NCI-H748 treated with DMSO at 0.1 percent for 48 hours (cell line): ENCODE measurements around the gene KLHDC1.
"Not testable (repeated sequence)": the region's sequence is repeated elsewhere in the genome, so short reads cannot be mapped to it uniquely, and the experiment has no call there.

Source experiments
- DNase-seq: peaks from one replicate; lab custom pipeline; 2025; lab: John Stamatoyannopoulos, UW

Gene KLHDC1, protein sequence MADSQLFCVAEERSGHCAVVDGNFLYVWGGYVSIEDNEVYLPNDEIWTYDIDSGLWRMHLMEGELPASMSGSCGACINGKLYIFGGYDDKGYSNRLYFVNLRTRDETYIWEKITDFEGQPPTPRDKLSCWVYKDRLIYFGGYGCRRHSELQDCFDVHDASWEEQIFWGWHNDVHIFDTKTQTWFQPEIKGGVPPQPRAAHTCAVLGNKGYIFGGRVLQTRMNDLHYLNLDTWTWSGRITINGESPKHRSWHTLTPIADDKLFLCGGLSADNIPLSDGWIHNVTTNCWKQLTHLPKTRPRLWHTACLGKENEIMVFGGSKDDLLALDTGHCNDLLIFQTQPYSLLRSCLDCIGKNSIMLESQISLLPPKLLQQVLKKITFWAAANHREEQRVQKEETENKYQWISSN

DNA sequence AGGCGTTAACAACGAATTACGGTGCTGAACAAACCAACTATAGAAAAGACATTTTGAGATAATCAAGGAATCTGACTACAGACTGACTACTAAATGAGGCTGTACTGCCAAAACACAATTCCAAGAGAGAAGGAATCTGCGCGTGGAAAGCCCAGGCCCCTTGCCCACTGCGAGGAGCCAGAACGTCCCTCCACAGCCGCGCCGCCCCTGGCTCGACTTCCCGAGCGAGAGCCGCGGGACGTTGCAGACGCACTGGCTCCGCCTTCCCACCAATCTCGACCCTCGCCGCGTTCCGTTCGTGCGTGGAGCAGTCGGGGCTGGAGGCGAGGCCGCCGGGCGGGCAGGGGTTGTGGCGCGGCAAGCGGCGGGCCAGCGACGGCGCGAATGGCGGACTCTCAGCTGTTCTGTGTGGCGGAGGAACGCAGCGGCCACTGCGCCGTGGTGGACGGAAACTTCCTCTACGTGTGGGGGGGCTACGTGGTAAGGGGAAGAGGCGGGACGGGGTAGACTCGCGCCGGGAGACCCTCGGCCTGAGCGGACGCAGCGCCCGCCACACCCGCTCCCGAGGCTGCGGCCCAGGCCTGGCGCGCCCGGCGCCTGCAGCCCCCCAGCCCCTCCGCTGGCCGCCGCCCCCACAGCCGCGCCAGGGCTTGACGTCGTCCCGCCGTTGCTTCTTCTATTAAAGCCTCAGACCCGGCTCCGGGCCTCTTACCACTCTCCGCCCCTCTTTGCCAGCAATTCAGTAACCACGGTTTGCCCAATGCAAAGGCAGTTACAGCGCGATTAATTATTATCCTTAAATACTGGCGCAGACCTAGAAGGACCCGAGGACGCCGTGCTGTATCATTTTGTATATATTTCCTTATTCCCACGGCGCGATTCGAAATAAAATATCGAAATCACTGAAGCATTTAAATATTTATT, at the start of gene KLHDC1:
KLHDC1 (plus strand) TSS at position 310 of the 924 bp plus-strand sequence; CDS start at position 385, 75 bp downstream.
- peak; percentile 43 for DNase-seq

DNA sequence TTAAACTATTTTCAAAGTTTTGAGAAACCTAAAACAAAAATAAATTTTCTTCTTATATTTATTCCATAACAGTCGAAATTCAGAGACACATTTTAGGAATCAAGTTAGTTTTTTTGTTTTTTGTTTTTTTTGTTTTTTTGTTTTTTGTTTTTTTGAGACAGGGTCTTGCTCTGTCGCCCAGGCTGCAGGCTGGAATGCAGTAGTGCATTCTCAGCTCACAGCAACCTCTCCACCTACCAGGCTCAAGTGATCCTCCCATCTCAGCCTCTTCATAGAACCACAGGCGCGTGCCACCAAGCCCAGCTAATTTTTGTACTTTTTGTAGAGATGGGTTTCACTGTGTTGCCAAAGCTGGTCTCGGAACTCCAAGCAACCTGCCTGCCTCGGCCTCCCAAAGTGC, 39.4 kb upstream of the KLHDC1 start:
- no peak for DNase-seq

DNA sequence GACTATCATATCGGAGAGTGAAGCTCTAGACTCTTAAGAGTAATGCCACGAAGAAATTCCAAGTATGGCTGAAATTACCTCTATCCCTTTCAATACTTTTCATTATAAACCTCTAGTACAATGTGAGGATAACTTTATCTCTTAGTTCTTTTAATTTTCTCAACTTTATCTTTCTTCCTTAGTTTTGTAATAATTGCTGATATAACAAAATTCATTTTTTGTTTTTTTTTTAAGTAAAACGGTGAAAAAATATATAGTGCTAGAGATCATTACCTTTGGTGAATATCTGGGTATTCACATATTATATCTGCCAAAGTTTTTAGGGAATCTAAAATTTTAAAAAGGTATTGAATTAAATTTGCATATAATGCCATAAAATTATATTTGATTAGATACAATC, 38.4 kb upstream of the KLHDC1 start:
- DNase-seq = no peak

DNA sequence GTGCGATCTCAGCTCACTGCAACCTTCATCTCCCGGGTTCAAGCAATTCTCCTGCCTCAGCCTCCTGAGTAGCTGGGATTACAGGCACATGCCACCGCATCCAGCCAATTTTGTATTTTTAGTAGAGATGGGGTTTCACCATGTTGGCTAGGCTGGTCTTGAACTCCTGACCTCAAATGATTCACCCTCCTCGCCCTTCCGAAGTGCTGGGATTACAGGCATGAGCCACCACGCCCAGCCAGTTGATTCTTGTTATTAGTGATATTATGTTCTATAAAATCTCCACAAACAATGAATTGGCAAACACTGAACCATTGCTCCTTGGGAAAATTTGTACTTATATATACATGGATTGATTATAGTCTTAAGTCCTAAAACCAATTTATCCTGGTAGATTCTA, 35.4 kb upstream of the KLHDC1 start:
- not testable (repeated sequence) for DNase-seq

DNA sequence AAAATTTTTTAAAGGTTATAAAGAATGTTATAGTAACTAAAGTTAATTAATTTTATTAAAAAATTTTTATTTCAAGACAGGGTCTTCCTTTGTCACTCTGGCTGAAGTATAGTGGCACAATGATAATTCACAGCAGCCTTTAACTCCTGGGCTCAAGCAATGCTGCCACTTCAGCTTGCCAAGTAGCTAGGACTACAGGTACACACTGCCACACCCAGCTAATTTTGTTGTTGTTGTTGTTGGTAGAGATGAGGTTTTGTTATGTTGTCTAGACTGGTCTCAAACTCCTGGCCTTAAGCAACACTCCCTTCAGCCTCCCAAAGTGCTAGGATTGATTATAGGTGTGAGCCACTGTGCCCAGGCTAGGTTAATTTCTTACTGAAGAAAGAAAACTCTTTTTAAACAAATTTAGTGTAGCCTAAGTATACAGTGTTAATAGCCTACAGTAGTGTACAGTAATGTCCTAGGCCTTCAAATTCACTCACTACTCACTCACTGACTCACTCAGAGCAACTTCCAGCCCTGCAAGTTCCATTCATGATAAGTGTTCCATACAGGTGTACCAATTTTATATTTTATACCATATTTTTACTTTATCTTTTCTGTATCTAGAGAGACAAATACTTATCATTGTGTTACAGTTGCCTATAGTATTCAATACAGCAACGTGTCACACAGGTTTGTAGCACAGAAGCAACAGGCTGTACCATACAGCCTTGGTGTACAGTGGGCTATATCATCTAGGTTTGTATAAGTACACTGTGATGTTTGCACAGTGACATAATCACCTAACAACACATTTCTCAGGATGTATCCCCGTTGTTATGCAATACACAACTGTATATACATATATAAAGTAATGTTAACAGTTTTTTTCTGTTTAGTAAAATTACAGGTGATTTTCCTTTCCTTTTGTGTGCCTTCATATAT, 33.1 kb upstream of the KLHDC1 start:
- DNase-seq = no peak

DNA sequence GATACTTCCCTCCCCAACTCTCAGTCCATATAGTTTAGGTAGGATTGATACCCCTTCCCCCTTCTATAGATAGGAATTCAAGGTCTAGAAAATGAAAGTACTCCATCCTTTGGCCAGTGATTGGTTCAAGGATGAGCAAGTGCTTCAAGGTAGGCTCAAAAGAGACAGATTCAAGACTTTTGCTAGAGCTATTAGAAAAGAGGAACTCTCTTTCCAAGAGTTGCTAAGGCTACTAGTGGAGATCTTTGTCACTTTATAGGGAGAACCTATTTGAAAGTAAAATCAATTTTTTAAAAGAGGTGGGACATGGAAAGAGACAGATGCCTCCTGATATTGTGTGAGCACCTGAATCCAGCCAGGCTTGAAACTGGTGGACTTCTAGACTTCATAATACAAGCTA, 22.4 kb upstream of the KLHDC1 start:
- DNase-seq = no peak

DNA sequence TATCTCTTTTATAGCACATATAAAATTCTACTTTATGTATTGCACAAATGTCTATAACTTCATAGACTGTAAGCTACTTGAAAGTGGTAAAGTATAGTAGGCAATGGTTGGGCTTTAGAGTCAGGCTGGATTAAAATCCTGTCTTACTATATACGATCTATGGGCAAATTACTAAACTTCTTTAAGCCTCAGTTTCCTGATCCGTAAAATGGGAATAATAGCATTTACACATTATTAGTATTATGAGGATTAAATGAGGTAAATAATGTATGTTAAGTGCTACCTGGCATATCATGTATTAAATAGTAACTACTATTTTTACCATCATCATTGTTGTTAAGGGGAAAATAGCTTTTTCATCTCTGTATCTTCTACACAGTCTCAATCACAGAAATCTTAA, 19.3 kb upstream of the KLHDC1 start:
- DNase-seq = no peak

DNA sequence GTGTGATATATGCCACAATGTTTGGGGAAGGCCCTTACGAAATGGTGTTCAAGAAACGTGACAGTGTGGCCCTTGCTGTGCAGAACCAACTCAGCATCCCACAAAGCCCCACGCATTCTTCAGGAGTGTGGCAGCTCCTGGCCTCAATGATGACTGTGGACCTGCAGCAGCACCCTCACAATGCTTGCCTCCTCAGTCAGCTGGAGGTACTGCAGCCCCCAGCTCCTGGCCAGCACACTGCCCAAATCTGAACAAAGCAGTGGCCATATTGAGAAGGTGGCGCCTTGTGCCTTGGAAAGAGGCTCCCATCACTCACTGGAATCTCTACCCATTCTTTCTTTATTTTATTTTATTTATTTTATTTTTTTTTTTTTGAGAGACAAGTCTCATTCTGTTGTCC, 15.3 kb upstream of the KLHDC1 start:
- no peak for DNase-seq

DNA sequence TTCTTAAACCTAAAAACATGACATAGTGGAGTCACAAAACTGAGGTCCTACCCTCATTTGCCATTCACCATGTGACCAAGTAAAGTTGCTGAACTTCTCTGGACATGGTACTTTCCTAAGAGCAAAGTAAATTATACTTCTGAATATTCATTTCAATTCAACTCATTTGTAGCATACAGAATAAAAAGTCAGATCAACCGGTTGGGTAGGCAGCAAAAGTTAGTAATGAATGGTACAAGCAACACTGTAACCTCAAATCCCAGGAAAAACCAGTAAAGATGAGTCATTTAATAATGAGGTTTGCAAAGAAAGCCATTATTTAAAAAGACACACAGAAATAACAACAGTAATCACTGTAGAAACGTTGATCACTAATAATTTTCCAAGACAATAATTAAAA, 13.6 kb upstream of the KLHDC1 start:
- DNase-seq = no peak

DNA sequence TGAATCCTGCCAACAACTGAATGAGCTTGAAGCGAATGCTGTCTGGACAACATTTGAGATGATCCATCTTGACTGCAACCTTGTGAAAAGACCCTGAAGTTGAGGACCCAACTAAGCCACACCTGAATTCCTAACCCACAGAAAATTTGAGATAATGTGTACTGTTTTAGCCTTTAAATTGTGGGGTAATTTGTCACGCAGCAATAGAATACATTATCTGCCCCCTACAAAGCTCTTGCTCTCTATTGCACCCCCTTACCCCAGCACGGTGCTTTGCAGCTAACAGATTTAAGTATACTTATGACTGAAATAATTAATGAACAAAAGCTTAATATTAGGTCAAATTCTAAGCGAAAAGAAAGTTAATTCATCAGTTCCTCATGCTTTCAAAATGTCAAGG, 6.5 kb upstream of the KLHDC1 start:
- DNase-seq = no peak

DNA sequence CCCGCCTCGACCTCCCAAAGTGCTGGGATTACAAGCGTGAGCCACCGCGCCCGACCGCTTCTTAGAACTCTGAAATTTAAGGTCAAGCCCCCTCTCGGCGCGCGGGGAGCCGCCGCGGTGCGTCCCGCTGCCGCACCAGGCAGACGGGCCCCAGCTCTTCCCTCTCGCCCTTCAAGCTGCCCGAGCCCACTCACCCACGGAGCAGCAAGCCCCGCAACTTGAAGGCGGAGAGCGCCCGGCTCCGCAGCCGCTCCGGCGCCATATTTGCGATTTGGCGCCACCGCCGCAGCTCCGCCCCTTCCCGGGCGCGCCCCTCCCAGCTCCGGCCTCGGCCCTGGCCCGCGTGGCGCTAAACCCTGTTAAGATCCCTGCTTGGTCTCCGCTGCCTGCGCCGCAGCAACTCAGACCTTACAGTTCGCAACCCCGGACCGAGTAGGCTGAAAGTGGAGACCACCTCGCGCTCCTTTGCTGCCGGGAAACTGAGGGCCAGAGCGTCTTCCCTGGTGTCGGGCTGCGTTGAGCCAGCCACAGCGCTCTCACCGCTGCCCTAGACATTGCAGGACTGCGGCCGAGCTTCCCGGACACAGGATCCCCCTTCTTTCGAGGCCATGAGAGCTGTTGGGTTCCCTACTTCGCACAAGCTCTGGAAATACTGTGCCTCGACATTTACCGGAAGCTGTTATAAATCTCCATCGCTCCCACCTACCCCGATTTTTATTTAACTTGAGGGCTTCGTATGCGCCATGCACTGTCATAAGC, 4.8 kb upstream of the KLHDC1 start, which contains the start of gene POLE2:
POLE2 (minus strand) TSS at position 273 of the 759 bp plus-strand sequence; CDS start at position 262, 11 bp downstream.
- DNase-seq = peak; percentile 48

DNA sequence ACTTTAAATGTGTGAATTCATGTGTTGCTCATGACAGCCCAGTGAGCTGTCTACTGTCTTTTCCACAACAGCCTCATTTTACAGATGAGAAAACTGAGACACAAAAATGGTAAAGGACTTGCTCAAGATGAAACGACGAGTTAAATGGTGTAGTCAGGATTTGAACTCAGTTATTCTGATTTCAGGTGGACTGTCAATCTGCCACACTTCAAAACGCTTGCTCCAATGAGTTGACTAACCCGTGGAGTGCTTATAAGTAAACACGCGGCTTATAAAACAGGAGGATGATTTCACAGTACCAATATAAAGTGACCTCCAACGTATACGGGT, 4.3 kb upstream of the KLHDC1 start:
- DNase-seq = no peak

DNA sequence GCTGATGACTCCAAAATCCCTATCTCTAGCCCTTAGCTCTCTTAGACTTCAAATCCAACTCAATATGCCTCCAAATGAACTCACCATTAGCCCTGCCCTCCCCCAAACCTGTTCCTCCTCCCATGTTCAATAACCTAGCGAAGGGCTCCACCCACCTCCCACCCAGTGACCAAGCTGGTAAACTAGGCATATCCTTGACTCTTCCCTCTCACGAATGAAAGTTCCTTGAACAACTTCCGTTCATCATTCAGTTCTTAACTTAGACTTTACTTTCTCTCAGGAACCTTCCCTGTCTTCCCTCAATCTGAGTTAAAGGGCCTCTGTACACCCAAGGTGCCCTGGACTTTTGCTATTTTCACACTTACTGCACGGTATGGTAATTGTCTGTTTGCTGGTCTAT, 1.9 kb upstream of the KLHDC1 start:
- no peak for DNase-seq

DNA sequence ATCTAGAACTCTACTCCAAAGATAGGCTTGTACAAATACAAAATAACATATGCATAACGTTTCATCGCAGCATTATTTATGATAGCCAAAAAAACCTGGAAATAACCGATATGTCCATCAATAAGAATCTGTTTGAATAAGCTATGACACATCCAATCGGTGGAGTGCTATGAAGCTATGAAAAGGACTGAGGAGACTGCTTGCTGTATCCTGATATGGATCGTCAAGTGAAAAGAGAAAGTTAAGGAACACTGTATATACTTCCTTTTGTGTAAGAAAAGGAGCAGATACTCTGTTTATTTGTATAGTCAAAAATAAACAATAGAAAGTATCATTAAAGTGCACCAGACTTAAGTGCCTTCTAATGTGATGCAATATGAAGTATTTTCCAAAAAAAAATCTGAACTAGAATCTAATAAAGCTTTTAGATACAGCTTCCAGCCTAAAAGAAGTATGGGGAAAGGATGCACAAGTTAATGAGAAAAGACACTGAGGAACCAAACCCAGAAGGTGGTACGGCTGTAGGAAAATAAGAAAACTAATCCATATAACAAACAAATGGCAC, 645 bp upstream of the KLHDC1 start:
- no peak for DNase-seq

DNA sequence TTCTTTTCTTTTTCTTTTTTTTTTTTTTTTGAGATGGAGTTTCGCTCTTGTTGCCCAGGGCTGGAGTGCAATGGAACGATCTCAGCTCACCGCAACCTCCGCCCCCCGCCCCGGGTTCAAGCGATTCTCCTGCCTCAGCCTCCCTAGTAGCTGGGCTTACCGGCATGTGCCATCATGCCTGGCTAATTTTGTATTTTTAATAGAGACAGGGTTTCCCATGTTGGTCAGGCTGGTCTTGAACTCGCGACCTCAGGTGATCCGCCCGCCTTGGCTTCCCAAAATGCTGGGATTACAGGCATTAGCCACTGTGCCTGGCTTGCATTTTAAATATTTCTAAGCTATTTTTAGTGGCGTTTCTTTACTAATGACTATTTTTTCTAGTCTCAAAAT, 810 bp downstream of the KLHDC1 start:
- not testable (repeated sequence) for DNase-seq

DNA sequence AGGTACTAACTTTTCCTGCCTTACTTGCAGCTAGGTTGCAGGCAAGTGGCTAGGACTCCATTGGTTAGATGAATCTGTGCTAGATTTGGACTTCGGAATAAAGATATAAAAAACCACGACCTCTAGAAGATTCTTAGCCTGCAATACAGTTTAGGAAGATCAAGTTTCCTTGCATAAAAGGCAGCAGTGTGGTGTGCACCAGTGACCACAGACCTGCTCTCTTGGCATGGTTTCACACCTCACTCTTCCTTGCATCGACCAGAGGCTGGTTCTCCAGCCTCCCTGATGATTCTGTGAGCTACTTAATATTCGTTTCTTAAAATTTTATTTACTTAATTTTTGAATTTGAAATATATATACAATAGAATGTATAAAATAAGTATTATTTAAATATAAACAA, 9.8 kb downstream of the KLHDC1 start:
- DNase-seq = no peak

DNA sequence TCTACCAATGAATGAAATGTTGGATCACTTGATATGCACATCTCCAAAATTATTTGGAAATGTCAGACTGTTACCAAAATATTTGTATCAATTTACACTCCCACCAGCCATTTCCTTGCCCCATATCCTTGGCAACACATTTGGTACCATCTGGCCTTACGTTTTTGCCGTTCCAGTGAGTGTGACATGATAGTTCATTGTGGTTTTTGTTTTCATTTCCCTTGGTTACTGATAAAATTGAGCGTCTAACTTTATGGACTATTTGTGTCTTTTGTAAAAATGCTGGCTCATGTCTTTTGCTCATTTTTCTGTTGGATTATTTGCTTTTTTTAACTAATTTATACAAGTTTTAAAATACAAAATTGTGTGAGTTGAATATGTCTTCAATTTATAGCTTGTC, 11.0 kb downstream of the KLHDC1 start:
- DNase-seq = no peak

DNA sequence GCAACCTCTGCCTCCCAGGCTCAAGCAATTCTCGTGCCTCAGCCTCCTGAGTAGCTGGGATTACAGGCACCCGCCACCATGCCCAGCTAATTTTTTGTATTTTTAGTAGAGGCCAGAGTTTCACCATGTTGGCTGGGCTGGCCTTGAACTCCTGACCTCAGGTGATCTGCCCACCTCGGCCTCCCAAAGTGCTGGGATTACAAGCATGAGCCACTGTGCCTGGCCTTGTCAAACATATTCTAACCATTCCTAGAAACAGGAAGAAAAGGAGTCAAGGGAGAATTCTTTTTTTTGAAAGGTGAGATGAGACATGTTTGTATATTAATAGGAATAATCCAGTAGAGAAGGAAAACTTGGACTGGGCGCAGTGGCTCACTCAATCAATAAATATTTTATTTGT, 11.6 kb downstream of the KLHDC1 start:
- not testable (repeated sequence) for DNase-seq

DNA sequence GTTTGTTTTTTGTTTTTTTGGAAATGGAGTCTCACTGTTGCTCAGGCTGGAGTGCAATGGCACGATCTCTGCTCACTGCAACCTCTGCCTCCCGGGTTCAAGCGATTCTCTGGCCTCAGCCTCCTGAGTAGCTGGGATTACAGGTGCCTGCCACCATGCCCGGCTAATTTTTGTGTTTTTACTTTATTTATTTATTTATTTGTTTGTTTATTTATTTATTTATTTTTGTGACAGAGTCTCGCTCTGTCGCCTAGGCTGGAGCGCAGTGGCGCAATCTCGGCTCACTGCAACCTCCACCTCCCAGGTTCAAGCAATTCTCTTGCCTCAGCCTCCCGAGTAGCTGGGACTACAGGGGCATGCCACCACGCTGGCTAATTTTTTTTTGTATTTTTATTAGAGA, 18.1 kb downstream of the KLHDC1 start:
- DNase-seq = not testable (repeated sequence)

DNA sequence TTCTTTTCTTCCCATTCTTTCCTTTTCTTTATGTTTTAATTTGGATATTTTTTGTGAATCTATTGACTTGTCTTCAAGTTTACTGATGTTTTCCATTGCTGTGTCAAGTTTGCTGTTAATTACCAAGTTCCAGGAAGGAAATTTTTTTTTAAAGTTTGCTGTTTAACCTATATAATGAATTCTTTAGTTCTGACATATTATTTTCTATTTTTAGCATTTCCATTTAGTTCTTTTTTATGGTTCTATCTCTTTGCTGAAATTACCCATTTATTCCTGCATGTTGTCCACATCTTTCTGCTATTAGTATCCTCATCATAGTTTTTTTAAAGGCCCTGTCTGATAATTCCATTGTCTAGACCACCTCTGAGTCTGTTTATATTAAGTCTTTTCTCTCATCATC, 27.8 kb downstream of the KLHDC1 start:
- no peak for DNase-seq
